Peyer's patch (tissue), 4 donors: Measurements from ENCODE around the gene PCDH19. TPM values are rescaled to one million over a fixed set of nuclear protein-coding genes. Genes with fewer than 3 reads are reported as not detected.

Source experiments
- DNase-seq, 3 donors: peaks; one replicate each; pipeline ENCODE4 v3.0.0-alpha.2; 2017 to 2019
- H3K27ac ChIP-seq, 4 donors: fragments of 200-600 bp; sonication (generic); one replicate each; pipeline ENCODE4 v1.5.1; 2016 to 2019
- H3K27me3 ChIP-seq, 2 donors: fragments of 200-600 bp; sonication (generic); one replicate each; pipeline ENCODE4 v1.5.1; 2019
- H3K36me3 ChIP-seq, 3 donors: fragments of 200-600 bp; sonication (generic); one replicate each; pipeline ENCODE4 v1.5.1; 2016 to 2019
- H3K4me1 ChIP-seq, 4 donors: fragments of 200-600 bp; sonication (generic); one replicate each; pipeline ENCODE4 v1.5.1; 2016 to 2019
- H3K4me3 ChIP-seq, 4 donors: fragments of 200-600 bp; sonication (generic); 1 replicate in 3 of 4; 2 replicates in 1 of 4; pipeline ENCODE4 v1.5.1; 2016 to 2019; ENCODE audit warnings: mild to moderate bottlenecking in 1 of 4
- H3K9me3 ChIP-seq, 4 donors: fragments of 200-600 bp; sonication (generic); one replicate each; pipeline ENCODE4 v1.5.1; 2016 to 2019; ENCODE audit warnings: mild to moderate bottlenecking in 1 of 4
- POLR2A ChIP-seq, 2 donors: fragments of 450-650 bp; IDR thresholded peaks; one replicate each; pipeline ENCODE4 v1.5.1; 2017; ENCODE audit warnings: antibody characterized with exemption in 2 of 2, mild to moderate bottlenecking in 2 of 2, moderate library complexity in 2 of 2
- total RNA-seq, 4 donors: library from RNA; depleted of rRNA; stranded (reverse); fragments of >200 nt; gene quantifications; one replicate each; pipeline ENCODE4 v1.1.0, GENCODE V29; 2016
- TF ChIP-seq, protein P1 (sequence below), 6 experiments: fragments of 450-650 bp in 4 of 6; fragments of 200-600 bp in 2 of 6; sonication (generic) in 1 of 6; IDR thresholded peaks; one replicate each; pipeline ENCODE4 v1.5.1; 2017 to 2019; ENCODE audit warnings: antibody characterized with exemption in 6 of 6, mild to moderate bottlenecking in 3 of 6, moderate library complexity in 1 of 6

The PCDH19 gene
- total RNA-seq, 4 donors from 2014 or later, result 0.35 to 0.94 (median 0.74) TPM

DNA sequence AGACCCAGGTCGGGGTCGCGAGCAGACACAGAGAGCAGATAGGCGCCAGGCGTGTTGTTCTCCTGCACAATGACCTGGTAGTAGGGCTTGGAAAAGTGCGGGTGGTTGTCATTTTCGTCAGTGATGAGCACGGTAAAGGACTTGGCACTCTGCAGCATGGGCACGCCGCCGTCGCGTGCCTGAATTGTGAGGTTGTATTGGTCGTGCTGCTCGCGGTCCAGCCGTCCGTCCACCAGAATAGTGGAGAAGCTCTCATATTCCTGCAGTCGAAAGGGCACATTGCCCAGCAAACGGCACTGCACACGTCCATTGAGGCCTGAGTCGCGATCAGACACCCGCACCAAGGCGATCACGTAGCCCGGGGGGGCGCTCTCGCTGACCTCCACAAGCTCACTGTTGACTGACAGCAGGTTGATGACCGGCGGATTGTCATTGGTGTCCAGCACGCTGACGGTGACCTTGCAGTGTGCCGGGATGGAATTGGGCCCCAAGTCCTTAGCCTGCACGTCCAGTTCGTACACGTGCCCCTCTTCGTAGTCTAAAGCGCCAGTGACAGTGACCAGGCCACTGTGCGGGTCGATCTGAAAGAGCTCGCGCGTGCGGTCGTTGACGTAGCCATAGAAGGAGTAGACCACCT, 2.8 kb downstream of the PCDH19 start:
- H3K27ac ChIP-seq, result no peak overlapping the region
- no peaks in the 10 kb centered on the region for H3K4me1 ChIP-seq
- no peak for DNase-seq
- no peak for TF ChIP-seq POLR2A (IDR thresholded peaks at IDR 0.05)
- TF ChIP-seq, protein P1, sequence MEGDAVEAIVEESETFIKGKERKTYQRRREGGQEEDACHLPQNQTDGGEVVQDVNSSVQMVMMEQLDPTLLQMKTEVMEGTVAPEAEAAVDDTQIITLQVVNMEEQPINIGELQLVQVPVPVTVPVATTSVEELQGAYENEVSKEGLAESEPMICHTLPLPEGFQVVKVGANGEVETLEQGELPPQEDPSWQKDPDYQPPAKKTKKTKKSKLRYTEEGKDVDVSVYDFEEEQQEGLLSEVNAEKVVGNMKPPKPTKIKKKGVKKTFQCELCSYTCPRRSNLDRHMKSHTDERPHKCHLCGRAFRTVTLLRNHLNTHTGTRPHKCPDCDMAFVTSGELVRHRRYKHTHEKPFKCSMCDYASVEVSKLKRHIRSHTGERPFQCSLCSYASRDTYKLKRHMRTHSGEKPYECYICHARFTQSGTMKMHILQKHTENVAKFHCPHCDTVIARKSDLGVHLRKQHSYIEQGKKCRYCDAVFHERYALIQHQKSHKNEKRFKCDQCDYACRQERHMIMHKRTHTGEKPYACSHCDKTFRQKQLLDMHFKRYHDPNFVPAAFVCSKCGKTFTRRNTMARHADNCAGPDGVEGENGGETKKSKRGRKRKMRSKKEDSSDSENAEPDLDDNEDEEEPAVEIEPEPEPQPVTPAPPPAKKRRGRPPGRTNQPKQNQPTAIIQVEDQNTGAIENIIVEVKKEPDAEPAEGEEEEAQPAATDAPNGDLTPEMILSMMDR (IDR thresholded peaks at IDR 0.05), result no peak
- no peak overlapping the region for H3K4me3 ChIP-seq
- H3K9me3 ChIP-seq, result no peaks in the 10 kb centered on the region
- peaks cover 0 to 4% of the 10 kb centered on the region in 2 donors for H3K27me3 ChIP-seq
- H3K36me3 ChIP-seq, result no peaks in the 10 kb centered on the region

DNA sequence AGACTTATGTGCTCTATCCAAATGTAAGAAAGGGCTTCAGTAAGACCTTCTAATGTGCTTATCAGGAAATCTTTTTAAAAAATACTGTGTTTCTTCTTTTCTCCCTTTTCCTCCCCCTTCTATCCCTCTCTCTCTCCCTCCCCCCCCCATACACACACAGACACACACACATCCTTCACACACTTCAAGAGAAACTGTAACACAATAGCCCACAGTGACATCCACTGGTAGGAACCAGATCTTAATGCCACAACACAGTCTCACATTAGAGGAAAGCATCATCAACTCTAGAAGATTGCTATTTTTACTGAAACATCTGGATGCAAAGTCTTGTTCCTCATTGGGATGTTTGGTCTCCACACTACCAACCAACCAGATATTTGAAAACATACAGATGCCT, 4.6 kb downstream of the PCDH19 start:
- no peak overlapping the region for H3K4me3 ChIP-seq
- no peaks in the 10 kb centered on the region for H3K9me3 ChIP-seq
- DNase-seq, result no peak
- TF ChIP-seq, protein P1 (IDR thresholded peaks at IDR 0.05), result no peak
- no peak for TF ChIP-seq POLR2A (IDR thresholded peaks at IDR 0.05)
- no peaks in the 10 kb centered on the region for H3K36me3 ChIP-seq
- H3K27me3 ChIP-seq, result peaks cover 0 to 4% of the 10 kb centered on the region in 2 donors
- no peak overlapping the region for H3K27ac ChIP-seq
- H3K4me1 ChIP-seq, result no peaks in the 10 kb centered on the region

DNA sequence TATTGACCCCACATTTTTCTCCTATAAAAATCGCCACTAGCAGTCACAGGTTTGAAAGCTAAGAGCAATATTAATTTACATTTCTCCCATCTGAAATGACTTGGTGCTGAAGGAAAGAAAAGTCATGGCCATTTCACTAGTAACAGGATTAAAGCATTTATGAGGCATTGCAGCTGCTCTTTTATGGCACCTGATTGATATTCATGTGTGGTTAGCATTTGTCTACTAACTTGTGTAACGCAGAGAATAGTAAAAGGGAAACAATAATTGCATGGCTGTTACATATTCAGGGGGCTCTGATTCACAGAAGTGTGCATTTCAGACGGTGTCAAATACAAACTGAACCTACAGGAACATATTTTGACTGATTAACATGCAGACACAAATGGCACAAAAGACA, 5.2 kb downstream of the PCDH19 start:
- Histone ChIP-seq H3K27ac (no peak overlapping the region), H3K27me3 (peaks cover 0 to 4% of the 10 kb centered on the region in 2 donors), H3K36me3 (no peaks in the 10 kb centered on the region), H3K9me3 (no peaks in the 10 kb centered on the region), H3K4me3 (no peak overlapping the region), H3K4me1 (no peaks in the 10 kb centered on the region)
- TF ChIP-seq, protein P1 (IDR thresholded peaks at IDR 0.05), result no peak
- TF ChIP-seq POLR2A (IDR thresholded peaks at IDR 0.05), result no peak
- no peak for DNase-seq

DNA sequence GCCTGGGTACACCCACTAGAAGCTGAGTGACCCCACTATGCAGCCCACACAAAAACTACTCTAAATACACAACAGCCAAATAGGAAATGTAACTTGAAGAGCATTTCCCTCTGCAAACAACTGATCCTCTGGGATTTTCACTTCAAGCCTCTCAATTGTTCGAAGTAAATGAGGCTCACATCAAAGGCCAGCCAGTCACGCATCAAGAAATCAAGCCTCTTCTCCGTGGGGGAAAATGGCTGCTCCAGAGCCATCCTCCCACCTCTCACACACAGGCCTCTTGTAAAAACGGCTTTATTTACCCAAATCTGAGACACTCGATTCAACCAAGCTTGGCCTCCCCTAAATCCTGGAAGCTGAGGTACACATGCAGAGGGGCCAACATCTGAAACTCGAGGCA, 14.3 kb downstream of the PCDH19 start:
- no peak for DNase-seq
- H3K36me3 ChIP-seq, result no peaks in the 10 kb centered on the region
- TF ChIP-seq, protein P1 (IDR thresholded peaks at IDR 0.05), result no peak
- no peak for TF ChIP-seq POLR2A (IDR thresholded peaks at IDR 0.05)
- H3K4me3 ChIP-seq, result no peak overlapping the region
- H3K27ac ChIP-seq, result no peak overlapping the region
- H3K4me1 ChIP-seq, result no peaks in the 10 kb centered on the region
- H3K27me3 ChIP-seq, result no peaks in the 10 kb centered on the region
- no peaks in the 10 kb centered on the region for H3K9me3 ChIP-seq

DNA sequence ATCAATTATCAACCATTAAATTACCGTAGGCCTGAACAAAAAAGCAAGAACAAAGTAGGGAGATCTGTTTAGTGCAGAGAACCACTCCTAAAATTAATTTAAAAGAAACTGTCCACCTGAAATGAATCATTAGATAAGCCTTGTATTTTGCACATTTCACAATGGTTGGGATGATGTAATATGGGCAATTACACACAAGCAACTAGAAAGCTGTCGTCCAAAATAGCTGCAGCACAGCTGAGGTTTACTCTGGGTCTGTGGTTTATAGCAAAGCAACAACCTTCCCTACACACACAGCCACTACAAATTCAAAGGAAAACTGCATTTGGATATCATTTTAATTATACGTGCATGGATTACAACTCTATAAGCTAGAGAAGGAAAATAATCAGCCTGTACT, 28.5 kb downstream of the PCDH19 start:
- TF ChIP-seq POLR2A (IDR thresholded peaks at IDR 0.05), result no peak
- TF ChIP-seq, protein P1 (IDR thresholded peaks at IDR 0.05), result no peak
- DNase-seq, result no peak
- Histone ChIP-seq H3K9me3 (no peaks in the 10 kb centered on the region), H3K4me1 (no peaks in the 10 kb centered on the region), H3K27me3 (no peaks in the 10 kb centered on the region), H3K27ac (no peak overlapping the region), H3K4me3 (no peak overlapping the region), H3K36me3 (no peaks in the 10 kb centered on the region)
